Measurements from ENCODE around the gene GTSF1L. TPM values are rescaled to one million over a fixed set of nuclear protein-coding genes. Genes with fewer than 3 reads are reported as not detected.

GTSF1L gene
- total and polyA plus RNA-seq, 4 donors, result not detected

GRCh38 chr20:43723735-43724134 lies 3.1 kb downstream of the GTSF1L start:
- no peaks in the 10 kb centered on the region for H3K27me3 ChIP-seq (ENCODE audit: control insufficient read depth in 4 of 4, insufficient read depth in 4 of 4, low read length in 3 of 4)
- no peaks in the 10 kb centered on the region for H3K9me3 ChIP-seq (ENCODE audit: control insufficient read depth in 4 of 4, low read length in 3 of 4)
- no peaks in the 10 kb centered on the region for H3K36me3 ChIP-seq (ENCODE audit: control insufficient read depth in 4 of 4, insufficient read depth in 3 of 4, low read depth in 1 of 4, low read length in 3 of 4)
- no peak overlapping the region for H3K9ac ChIP-seq (ENCODE audit: low read depth in 1 of 2, low read length in 2 of 2)
- no peak overlapping the region for H3K4me3 ChIP-seq (ENCODE audit: low read depth in 1 of 3, low read length in 3 of 3)
- H3K27ac ChIP-seq (ENCODE audit: low read depth in 1 of 2, low read length in 2 of 2), result no peak overlapping the region
- 89% methylated on average over 3 of the region's 3 CpGs for WGBS
- no peak for DNase-seq (ENCODE audit: low spot score)
- no peak for TF ChIP-seq CTCF (IDR thresholded peaks at IDR 0.05; ENCODE audit: low read depth, low read length, missing input control)
- TF ChIP-seq FOXA1 (IDR thresholded peaks at IDR 0.05), result no peak
- TF ChIP-seq ZBTB33 (IDR thresholded peaks at IDR 0.05), result no peak
- TF ChIP-seq GABPA (IDR thresholded peaks at IDR 0.05 in 1 of 2, conservative IDR thresholded peaks at IDR 0.05 in 1 of 2), result no peak
- TF ChIP-seq RAD21 (IDR thresholded peaks at IDR 0.05), result no peak
- no peak for TF ChIP-seq ATF3 (IDR thresholded peaks at IDR 0.05)
- TF ChIP-seq HNF4G (IDR thresholded peaks at IDR 0.05), result no peak
- TF ChIP-seq TAF1 (conservative IDR thresholded peaks at IDR 0.05), result no peak
- TF ChIP-seq SP1 (IDR thresholded peaks at IDR 0.05), result no peak
- TF ChIP-seq, protein P1, sequence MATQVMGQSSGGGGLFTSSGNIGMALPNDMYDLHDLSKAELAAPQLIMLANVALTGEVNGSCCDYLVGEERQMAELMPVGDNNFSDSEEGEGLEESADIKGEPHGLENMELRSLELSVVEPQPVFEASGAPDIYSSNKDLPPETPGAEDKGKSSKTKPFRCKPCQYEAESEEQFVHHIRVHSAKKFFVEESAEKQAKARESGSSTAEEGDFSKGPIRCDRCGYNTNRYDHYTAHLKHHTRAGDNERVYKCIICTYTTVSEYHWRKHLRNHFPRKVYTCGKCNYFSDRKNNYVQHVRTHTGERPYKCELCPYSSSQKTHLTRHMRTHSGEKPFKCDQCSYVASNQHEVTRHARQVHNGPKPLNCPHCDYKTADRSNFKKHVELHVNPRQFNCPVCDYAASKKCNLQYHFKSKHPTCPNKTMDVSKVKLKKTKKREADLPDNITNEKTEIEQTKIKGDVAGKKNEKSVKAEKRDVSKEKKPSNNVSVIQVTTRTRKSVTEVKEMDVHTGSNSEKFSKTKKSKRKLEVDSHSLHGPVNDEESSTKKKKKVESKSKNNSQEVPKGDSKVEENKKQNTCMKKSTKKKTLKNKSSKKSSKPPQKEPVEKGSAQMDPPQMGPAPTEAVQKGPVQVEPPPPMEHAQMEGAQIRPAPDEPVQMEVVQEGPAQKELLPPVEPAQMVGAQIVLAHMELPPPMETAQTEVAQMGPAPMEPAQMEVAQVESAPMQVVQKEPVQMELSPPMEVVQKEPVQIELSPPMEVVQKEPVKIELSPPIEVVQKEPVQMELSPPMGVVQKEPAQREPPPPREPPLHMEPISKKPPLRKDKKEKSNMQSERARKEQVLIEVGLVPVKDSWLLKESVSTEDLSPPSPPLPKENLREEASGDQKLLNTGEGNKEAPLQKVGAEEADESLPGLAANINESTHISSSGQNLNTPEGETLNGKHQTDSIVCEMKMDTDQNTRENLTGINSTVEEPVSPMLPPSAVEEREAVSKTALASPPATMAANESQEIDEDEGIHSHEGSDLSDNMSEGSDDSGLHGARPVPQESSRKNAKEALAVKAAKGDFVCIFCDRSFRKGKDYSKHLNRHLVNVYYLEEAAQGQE (IDR thresholded peaks at IDR 0.05), result no peak
- no peak for TF ChIP-seq MAX (IDR thresholded peaks at IDR 0.05)
- peaks cover 2 to 8% (median 7%) of the 10 kb centered on the region in 4 donors for H3K4me1 ChIP-seq (ENCODE audit: control insufficient read depth in 4 of 4, insufficient read depth in 4 of 4, low read length in 3 of 4)

- Histone ChIP-seq H3K36me3 (ENCODE audit: control insufficient read depth in 4 of 4, insufficient read depth in 3 of 4, low read depth in 1 of 4, low read length in 3 of 4) (no peaks in the 10 kb centered on the region), H3K4me3 (ENCODE audit: low read depth in 1 of 3, low read length in 3 of 3) (no peak overlapping the region), H3K4me1 (ENCODE audit: control insufficient read depth in 4 of 4, insufficient read depth in 4 of 4, low read length in 3 of 4) (peaks cover 2 to 8% (median 7%) of the 10 kb centered on the region in 4 donors), H3K9me3 (ENCODE audit: control insufficient read depth in 4 of 4, low read length in 3 of 4) (no peaks in the 10 kb centered on the region), H3K9ac (ENCODE audit: low read depth in 1 of 2, low read length in 2 of 2) (no peak overlapping the region), H3K27ac (ENCODE audit: low read depth in 1 of 2, low read length in 2 of 2) (no peak overlapping the region), H3K27me3 (ENCODE audit: control insufficient read depth in 4 of 4, insufficient read depth in 4 of 4, low read length in 3 of 4) (no peaks in the 10 kb centered on the region)
- TF ChIP-seq HNF4A (conservative IDR thresholded peaks at IDR 0.05), result no peak
- no peak for DNase-seq (ENCODE audit: low spot score)
- WGBS, result 80% methylated on average over 4 of the region's 4 CpGs
These were observed 3.6 kb downstream of the GTSF1L start for GRCh38 chr20:43723186-43723585.
